Gastrocnemius medialis (tissue), 4 donors: Measurements from ENCODE around the gene SLC15A4. TPM values are rescaled to one million over a fixed set of nuclear protein-coding genes. Genes with fewer than 3 reads are reported as not detected.
A peak's percentile ranks its signal among the peaks of the same experiment; 100 is the strongest.

Experiments used
- ATAC-seq, 2 donors: fragments of 150-250 bp; one replicate each; pipeline ENCODE4 v1.9.1; 2016
- DNase-seq, 2 donors: peaks; one replicate each; pipeline ENCODE4 v3.0.0-alpha.2; 2019
- H3K27ac ChIP-seq, 4 donors: fragments of 200-600 bp; sonication (generic); 1 replicate in 1 of 4; 2 replicates in 3 of 4; pipeline ENCODE4 v1.5.1; 2016 to 2018; ENCODE audit warnings: mild to moderate bottlenecking in 2 of 4, moderate library complexity in 1 of 4
- H3K27me3 ChIP-seq, 3 donors: fragments of 200-600 bp; sonication (generic) in 2 of 3; 1 replicate in 1 of 3; 2 replicates in 2 of 3; pipeline versions ENCODE4 v1.5.1 to v1.6.0; 2016 to 2019; ENCODE audit warnings: mild to moderate bottlenecking in 1 of 3, moderate library complexity in 1 of 3
- H3K36me3 ChIP-seq, 2 donors: fragments of 200-600 bp; sonication (generic) in 1 of 2; one replicate each; pipeline ENCODE4 v1.5.1; 2017 to 2018
- H3K4me1 ChIP-seq, 2 donors: fragments of 200-600 bp; sonication (generic) in 1 of 2; one replicate each; pipeline ENCODE4 v1.5.1; 2016 to 2017; ENCODE audit warnings: mild to moderate bottlenecking in 2 of 2
- H3K4me3 ChIP-seq, 4 donors: fragments of 200-600 bp; sonication (generic) in 3 of 4; 1 replicate in 1 of 4; 2 replicates in 3 of 4; pipeline ENCODE4 v1.5.1; 2016 to 2019; ENCODE audit warnings: mild to moderate bottlenecking in 2 of 4
- H3K9me3 ChIP-seq, 3 donors: fragments of 200-600 bp; sonication (generic) in 2 of 3; 1 replicate in 1 of 3; 2 replicates in 2 of 3; pipeline ENCODE4 v1.5.1; 2016 to 2019
- POLR2A ChIP-seq, 2 donors: fragments of 450-650 bp; IDR thresholded peaks; one replicate each; pipeline ENCODE4 v1.6.1; 2017; ENCODE audit warnings: antibody characterized with exemption in 2 of 2, mild to moderate bottlenecking in 2 of 2, moderate library complexity in 2 of 2
- in situ Hi-C, 4 donors: fragments of 200-750 bp; cut with MboI; loops; one replicate each; pipeline versions ENCODE4 v1.15.0 to v1.8.0; 2017; ENCODE audit warnings: low sequenced_read_pairs in 4 of 4
- intact Hi-C: fragments of 100-400 bp; cut with DNase I; formaldehyde crosslinking; loops from one replicate; pipeline ENCODE4 v1.15.1; 2023; ENCODE audit warnings: low total_unique reads
- total RNA-seq, 4 donors: library from RNA; depleted of rRNA; stranded (reverse); fragments of >200 nt; gene quantifications; one replicate each; pipeline versions ENCODE4 v1.1.0 to v1.2.3, GENCODE V29; 2016
- TF ChIP-seq, protein P1 (sequence below), 5 experiments: fragments of 450-650 bp in 3 of 5; fragments of 200-600 bp in 2 of 5; sonication (generic) in 2 of 5; IDR thresholded peaks in 4 of 5; conservative IDR thresholded peaks in 1 of 5; 1 replicate in 4 of 5; 2 replicates in 1 of 5; pipeline ENCODE4 v1.5.1; 2016 to 2019; ENCODE audit warnings: antibody characterized with exemption in 5 of 5, mild to moderate bottlenecking in 3 of 5, moderate library complexity in 3 of 5

Gene SLC15A4
- total RNA-seq, 4 donors from 2014 or later = 59.8 to 122 (median 79.1) TPM

DNA sequence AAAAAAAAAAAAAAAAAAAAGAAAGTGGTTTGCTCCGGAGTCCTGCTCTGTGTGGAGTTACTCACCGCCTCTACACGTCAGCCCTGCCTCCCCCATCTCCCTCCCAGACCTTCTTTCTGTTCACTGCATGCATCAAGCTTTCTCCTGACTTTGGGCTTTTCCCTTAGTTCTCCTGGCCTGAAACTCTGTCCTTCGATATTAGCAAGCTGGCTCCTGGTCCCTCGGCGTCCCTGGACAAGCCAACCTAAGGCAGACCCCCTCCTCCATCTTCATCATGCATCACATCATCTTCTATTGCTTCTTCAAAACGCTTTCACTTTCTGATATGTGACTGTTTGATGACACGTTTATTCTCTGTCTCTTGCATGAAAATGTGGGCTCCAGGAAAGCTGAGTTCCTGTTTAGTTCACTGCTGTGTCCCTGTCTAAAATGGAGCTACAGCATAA is 40.6 kb downstream of the SLC15A4 start:
- in situ Hi-C loops = no loop called here
- no peak for DNase-seq
- H3K4me1 ChIP-seq = peaks cover 0 to 8% of the 10 kb centered on the region in 2 donors
- no peak for ATAC-seq
- no peaks in the 10 kb centered on the region for H3K9me3 ChIP-seq
- no peaks in the 10 kb centered on the region for H3K27me3 ChIP-seq
- H3K36me3 ChIP-seq = no peaks in the 10 kb centered on the region
- TF ChIP-seq POLR2A (IDR thresholded peaks at IDR 0.05) = no peak
- TF ChIP-seq, protein P1, sequence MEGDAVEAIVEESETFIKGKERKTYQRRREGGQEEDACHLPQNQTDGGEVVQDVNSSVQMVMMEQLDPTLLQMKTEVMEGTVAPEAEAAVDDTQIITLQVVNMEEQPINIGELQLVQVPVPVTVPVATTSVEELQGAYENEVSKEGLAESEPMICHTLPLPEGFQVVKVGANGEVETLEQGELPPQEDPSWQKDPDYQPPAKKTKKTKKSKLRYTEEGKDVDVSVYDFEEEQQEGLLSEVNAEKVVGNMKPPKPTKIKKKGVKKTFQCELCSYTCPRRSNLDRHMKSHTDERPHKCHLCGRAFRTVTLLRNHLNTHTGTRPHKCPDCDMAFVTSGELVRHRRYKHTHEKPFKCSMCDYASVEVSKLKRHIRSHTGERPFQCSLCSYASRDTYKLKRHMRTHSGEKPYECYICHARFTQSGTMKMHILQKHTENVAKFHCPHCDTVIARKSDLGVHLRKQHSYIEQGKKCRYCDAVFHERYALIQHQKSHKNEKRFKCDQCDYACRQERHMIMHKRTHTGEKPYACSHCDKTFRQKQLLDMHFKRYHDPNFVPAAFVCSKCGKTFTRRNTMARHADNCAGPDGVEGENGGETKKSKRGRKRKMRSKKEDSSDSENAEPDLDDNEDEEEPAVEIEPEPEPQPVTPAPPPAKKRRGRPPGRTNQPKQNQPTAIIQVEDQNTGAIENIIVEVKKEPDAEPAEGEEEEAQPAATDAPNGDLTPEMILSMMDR (IDR thresholded peaks at IDR 0.05 in 4 of 5, conservative IDR thresholded peaks at IDR 0.05 in 1 of 5) = no peak
- no peak overlapping the region for H3K27ac ChIP-seq
- intact Hi-C loops = no loop called here
- H3K4me3 ChIP-seq = no peak overlapping the region

GRCh38 chr12:128779901-128780300 is 43.9 kb downstream of the SLC15A4 start:
- Histone ChIP-seq H3K27me3 (no peaks in the 10 kb centered on the region), H3K36me3 (no peaks in the 10 kb centered on the region), H3K9me3 (no peaks in the 10 kb centered on the region), H3K4me3 (no peak overlapping the region), H3K27ac (no peak overlapping the region), H3K4me1 (no peaks in the 10 kb centered on the region)
- TF ChIP-seq POLR2A (IDR thresholded peaks at IDR 0.05) = no peak
- TF ChIP-seq, protein P1 (IDR thresholded peaks at IDR 0.05 in 4 of 5, conservative IDR thresholded peaks at IDR 0.05 in 1 of 5) = no peak
- ATAC-seq (no peak), DNase-seq (no peak)
- in situ Hi-C loops (no loop called here), intact Hi-C loops (no loop called here)

DNA sequence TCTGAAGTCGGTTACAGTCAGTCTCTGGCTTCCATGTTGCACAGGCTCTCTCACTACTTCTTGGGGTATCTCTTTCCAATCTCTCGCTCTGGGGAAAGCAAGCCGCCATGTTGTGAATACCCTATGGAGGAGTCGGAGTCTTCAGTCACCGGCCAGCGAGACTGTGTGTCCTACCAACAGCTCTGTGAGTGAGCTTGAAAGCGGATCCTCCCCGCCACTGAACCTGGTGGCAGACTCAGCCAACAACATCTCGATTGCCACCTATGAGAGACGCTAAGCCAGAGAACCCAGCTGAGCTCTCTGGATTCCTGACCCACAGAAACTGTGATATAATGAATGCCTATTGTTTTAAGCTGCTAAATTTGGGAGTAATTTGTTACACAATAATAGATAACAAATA is 51.5 kb downstream of the SLC15A4 start:
- no peak overlapping the region for H3K4me3 ChIP-seq
- TF ChIP-seq, protein P1 (IDR thresholded peaks at IDR 0.05 in 4 of 5, conservative IDR thresholded peaks at IDR 0.05 in 1 of 5) = no peak
- TF ChIP-seq POLR2A (IDR thresholded peaks at IDR 0.05) = no peak
- H3K27me3 ChIP-seq = peaks cover under 1 to 9% (median 6%) of the 10 kb centered on the region in 3 donors
- in situ Hi-C loops (no loop called here), intact Hi-C loops (no loop called here)
- no peaks in the 10 kb centered on the region for H3K36me3 ChIP-seq
- H3K27ac ChIP-seq = no peak overlapping the region
- no peaks in the 10 kb centered on the region for H3K9me3 ChIP-seq
- no peaks in the 10 kb centered on the region for H3K4me1 ChIP-seq
- ATAC-seq = no peak
- DNase-seq = no peak

DNA sequence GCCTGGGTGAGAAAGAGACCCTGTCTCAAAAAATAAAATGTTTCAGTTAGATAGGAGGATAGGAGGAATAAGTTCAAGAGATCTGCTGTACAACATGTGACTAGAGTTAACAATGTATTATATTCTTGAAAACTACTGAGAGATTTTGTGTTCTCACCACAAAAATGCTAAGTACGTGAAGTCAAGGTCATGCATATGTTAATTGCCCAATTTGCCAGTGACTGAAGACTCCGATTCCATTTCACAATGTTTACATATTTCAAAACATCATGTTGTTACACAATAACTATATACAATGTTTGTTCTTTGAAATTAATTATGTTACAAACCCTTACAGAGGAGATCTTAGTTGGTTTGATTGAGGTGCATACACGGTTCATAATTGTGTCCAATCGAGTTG is 52.1 kb downstream of the SLC15A4 start:
- in situ Hi-C loops (no loop called here), intact Hi-C loops (no loop called here)
- H3K27me3 ChIP-seq = peaks cover 7 to 14% (median 10%) of the 10 kb centered on the region in 3 donors
- no peaks in the 10 kb centered on the region for H3K36me3 ChIP-seq
- ATAC-seq = no peak
- no peaks in the 10 kb centered on the region for H3K9me3 ChIP-seq
- no peak overlapping the region for H3K4me3 ChIP-seq
- H3K4me1 ChIP-seq = no peaks in the 10 kb centered on the region
- no peak for DNase-seq
- TF ChIP-seq, protein P1 (IDR thresholded peaks at IDR 0.05 in 4 of 5, conservative IDR thresholded peaks at IDR 0.05 in 1 of 5) = no peak
- TF ChIP-seq POLR2A (IDR thresholded peaks at IDR 0.05) = no peak
- no peak overlapping the region for H3K27ac ChIP-seq

- intact Hi-C loops = no loop called here
- H3K4me3 ChIP-seq = no peak overlapping the region
- ATAC-seq = peak in 1 of 2 donors; percentile 12
- peaks cover 16 to 21% (median 21%) of the 10 kb centered on the region in 3 donors for H3K27me3 ChIP-seq
- H3K27ac ChIP-seq = no peak overlapping the region
- TF ChIP-seq POLR2A (IDR thresholded peaks at IDR 0.05) = no peak
- TF ChIP-seq, protein P1 (IDR thresholded peaks at IDR 0.05 in 4 of 5, conservative IDR thresholded peaks at IDR 0.05 in 1 of 5) = no peak
- H3K9me3 ChIP-seq = no peaks in the 10 kb centered on the region
- no peaks in the 10 kb centered on the region for H3K36me3 ChIP-seq
- in situ Hi-C loops = no loop called here
- no peak for DNase-seq
- H3K4me1 ChIP-seq = no peaks in the 10 kb centered on the region
Observed at GRCh38 chr12:128767518-128767917, 56.2 kb downstream of the SLC15A4 start.
